RPMI7951 (cell line): Measurements from ENCODE around the gene GEMIN2. TPM values are rescaled to one million over a fixed set of nuclear protein-coding genes. Genes with fewer than 3 reads are reported as not detected.
"Not testable (repeated sequence)": the region's sequence is repeated elsewhere in the genome, so short reads cannot be mapped to it uniquely, and the experiment has no call there.

Experiments
- DNase-seq: peaks from one replicate; pipeline ENCODE4 v3.0.0-alpha.2; 2012; ENCODE audit warnings: low read depth
- total RNA-seq: library from RNA; depleted of rRNA; stranded (reverse); fragments of >200 nt; shearing (Covaris generic); gene quantifications from 2 replicates; pipeline ENCODE4 v1.2.3, GENCODE V29; 2014

Gene GEMIN2
- total RNA-seq, 1 experiment from 2014 or later, result 57.0 TPM

GRCh38 chr14:39109893-39110715, 4.0 kb upstream of the GEMIN2 start:
- DNase-seq, result peak; percentile 9

- peak; percentile 3 for DNase-seq
Measured at GRCh38 chr14:39113685-39114072, 444 bp upstream of the GEMIN2 start.

- DNase-seq, result no peak
Measured at GRCh38 chr14:39122330-39123138, 8.4 kb downstream of the GEMIN2 start.

- not testable (repeated sequence) for DNase-seq
Measured at GRCh38 chr14:39137835-39138234, 23.7 kb downstream of the GEMIN2 start.

- DNase-seq, result no peak
Measured at GRCh38 chr14:39138440-39138839, 24.3 kb downstream of the GEMIN2 start.

- no peak for DNase-seq
Measured at GRCh38 chr14:39140170-39140569, 26.0 kb downstream of the GEMIN2 start.

- not testable (repeated sequence) for DNase-seq
Measured at GRCh38 chr14:39141623-39142022, 27.5 kb downstream of the GEMIN2 start.

- DNase-seq, result not testable (repeated sequence)
Measured at GRCh38 chr14:39143226-39143625, 29.1 kb downstream of the GEMIN2 start.

- DNase-seq, result no peak
Measured at GRCh38 chr14:39145266-39145966, 31.3 kb downstream of the GEMIN2 start.

- no peak for DNase-seq
Measured at GRCh38 chr14:39154594-39155189, 40.6 kb downstream of the GEMIN2 start.

GRCh38 chr14:39157491-39157890, 43.4 kb downstream of the GEMIN2 start:
- no peak for DNase-seq

GRCh38 chr14:39158222-39158858, 44.2 kb downstream of the GEMIN2 start:
- DNase-seq, result no peak

- DNase-seq, result no peak
Measured at GRCh38 chr14:39160494-39160893, 46.4 kb downstream of the GEMIN2 start.

GRCh38 chr14:39167797-39168320, 53.7 kb downstream of the GEMIN2 start:
- DNase-seq, result not testable (repeated sequence)

GRCh38 chr14:39168591-39168990, 54.5 kb downstream of the GEMIN2 start:
- no peak for DNase-seq

- DNase-seq, result no peak
Measured at GRCh38 chr14:39169541-39169900, 55.4 kb downstream of the GEMIN2 start.

GRCh38 chr14:39173198-39173597, 59.1 kb downstream of the GEMIN2 start:
- no peak for DNase-seq

- DNase-seq, result peak; percentile 99
Measured at GRCh38 chr14:39174560-39175444, 60.7 kb downstream of the GEMIN2 start, which contains the start of gene PNN. PNN (plus strand) TSS chr14:39175254; CDS start chr14:39175280, 26 bp downstream.

GRCh38 chr14:39175445-39176262, 61.5 kb downstream of the GEMIN2 start:
- peak; percentile 28 for DNase-seq
